Activated naive CD4-positive, alpha-beta T cell treated with anti-CD3 and anti-CD28 coated beads, Interleukin-2, amount 50 U/mL, for 16 hours (primary cell): ENCODE results near the gene ARMC2.
"Not testable (repeated sequence)": the region's sequence is repeated elsewhere in the genome, so short reads cannot be mapped to it uniquely, and the experiment has no call there.

Source experiments
- DNase-seq: peaks from one replicate; pipeline ENCODE4 v3.0.0-alpha.2; 2020

ARMC2 gene

GRCh38 chr6:108958900-108959770 lies 110.9 kb downstream of the ARMC2 start:
- no peak for DNase-seq

GRCh38 chr6:108959972-108960582 lies 111.9 kb downstream of the ARMC2 start:
- DNase-seq = no peak

GRCh38 chr6:108960601-108961000 lies 112.4 kb downstream of the ARMC2 start:
- DNase-seq = no peak

- no peak for DNase-seq
These were observed 112.9 kb downstream of the ARMC2 start for GRCh38 chr6:108961077-108961476.

- no peak for DNase-seq
These were observed 113.8 kb downstream of the ARMC2 start for GRCh38 chr6:108961985-108962384.

- DNase-seq = no peak
These were observed 118.0 kb downstream of the ARMC2 start for GRCh38 chr6:108966251-108966650.

GRCh38 chr6:108966855-108967755 lies 118.9 kb downstream of the ARMC2 start:
- DNase-seq = no peak

- DNase-seq = no peak
These were observed 120.4 kb downstream of the ARMC2 start for GRCh38 chr6:108968325-108969316.

GRCh38 chr6:108969776-108970175 lies 121.6 kb downstream of the ARMC2 start:
- no peak for DNase-seq

- no peak for DNase-seq
These were observed 126.0 kb downstream of the ARMC2 start for GRCh38 chr6:108974201-108974600.

GRCh38 chr6:108978638-108979037 lies 130.4 kb downstream of the ARMC2 start:
- not testable (repeated sequence) for DNase-seq

- no peak for DNase-seq
These were observed 134.2 kb downstream of the ARMC2 start for GRCh38 chr6:108982154-108983113.

GRCh38 chr6:108983151-108983550 lies 134.9 kb downstream of the ARMC2 start:
- no peak for DNase-seq

- no peak for DNase-seq
These were observed 137.1 kb downstream of the ARMC2 start for GRCh38 chr6:108985301-108985700.

- no peak for DNase-seq
These were observed 138.9 kb downstream of the ARMC2 start for GRCh38 chr6:108987156-108987555.

GRCh38 chr6:108988296-108988695 lies 140.1 kb downstream of the ARMC2 start:
- DNase-seq = no peak

- DNase-seq = no peak
These were observed 140.5 kb downstream of the ARMC2 start for GRCh38 chr6:108988765-108989164.

- DNase-seq = no peak
These were observed 141.5 kb downstream of the ARMC2 start for GRCh38 chr6:108989700-108990099.

GRCh38 chr6:108993876-108994275 lies 145.7 kb downstream of the ARMC2 start:
- no peak for DNase-seq

GRCh38 chr6:108995296-108995695 lies 147.1 kb downstream of the ARMC2 start:
- DNase-seq = no peak

GRCh38 chr6:108996208-108996607 lies 148.0 kb downstream of the ARMC2 start:
- no peak for DNase-seq
